ENCODE data around the gene NPAS3. TPM values are rescaled to one million over a fixed set of nuclear protein-coding genes. Genes with fewer than 3 reads are reported as not detected.

Gene NPAS3
- total RNA-seq, 2 donors from 2014 or later: 1.1 to 1.8 TPM

DNA sequence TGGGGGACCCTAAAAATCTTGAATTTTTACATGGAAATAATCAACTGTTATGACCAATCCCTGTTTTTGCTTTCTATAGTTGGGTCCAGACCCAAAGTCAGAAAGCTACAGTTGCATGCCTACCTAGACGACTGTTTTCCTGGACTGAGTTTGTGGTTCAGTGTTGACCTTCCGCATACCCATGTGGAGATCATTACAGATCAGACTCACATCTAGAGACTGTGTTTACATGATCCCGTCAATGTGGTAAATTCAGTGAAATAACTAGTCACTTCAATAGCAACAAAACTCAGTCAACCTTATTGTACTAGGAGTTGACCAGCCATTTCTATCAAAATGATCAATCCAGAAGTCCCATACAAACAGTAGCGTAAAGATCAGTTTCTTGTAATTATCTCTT, 754.6 kb downstream of the NPAS3 start:
- WGBS: 84% methylated on average over 4 of the region's 4 CpGs

DNA sequence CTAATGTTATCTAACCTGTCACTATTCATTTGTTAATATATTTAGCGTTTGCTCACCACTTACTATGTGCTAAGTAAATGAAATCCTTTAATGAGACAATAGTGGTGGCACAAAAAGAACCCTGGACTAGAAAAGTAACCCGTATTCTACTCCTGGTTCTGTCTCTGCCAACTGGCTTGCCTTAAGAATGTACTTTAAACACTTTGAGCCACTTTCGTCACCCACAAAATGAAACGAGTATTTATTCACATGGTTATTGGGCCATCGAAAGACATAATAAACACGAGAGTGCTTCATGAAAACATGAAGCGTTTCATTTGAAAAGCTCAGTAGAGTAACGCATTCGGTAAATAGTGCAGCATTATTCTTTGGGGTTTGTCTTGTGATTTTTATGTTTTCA, 757.5 kb downstream of the NPAS3 start:
- no peaks in the 10 kb centered on the region for H3K36me3 ChIP-seq
- H3K27me3 ChIP-seq (replicated peaks; ENCODE audit: insufficient read depth): no peaks in the 10 kb centered on the region
- no peak overlapping the region for H3K4me3 ChIP-seq
- intact Hi-C loops (cut with DNase I): no loop called here
- no peak for TF ChIP-seq POLR2AphosphoS5 (IDR thresholded peaks at IDR 0.05)
- no peak for TF ChIP-seq POLR2A (IDR thresholded peaks at IDR 0.05)
- TF ChIP-seq, protein P1, sequence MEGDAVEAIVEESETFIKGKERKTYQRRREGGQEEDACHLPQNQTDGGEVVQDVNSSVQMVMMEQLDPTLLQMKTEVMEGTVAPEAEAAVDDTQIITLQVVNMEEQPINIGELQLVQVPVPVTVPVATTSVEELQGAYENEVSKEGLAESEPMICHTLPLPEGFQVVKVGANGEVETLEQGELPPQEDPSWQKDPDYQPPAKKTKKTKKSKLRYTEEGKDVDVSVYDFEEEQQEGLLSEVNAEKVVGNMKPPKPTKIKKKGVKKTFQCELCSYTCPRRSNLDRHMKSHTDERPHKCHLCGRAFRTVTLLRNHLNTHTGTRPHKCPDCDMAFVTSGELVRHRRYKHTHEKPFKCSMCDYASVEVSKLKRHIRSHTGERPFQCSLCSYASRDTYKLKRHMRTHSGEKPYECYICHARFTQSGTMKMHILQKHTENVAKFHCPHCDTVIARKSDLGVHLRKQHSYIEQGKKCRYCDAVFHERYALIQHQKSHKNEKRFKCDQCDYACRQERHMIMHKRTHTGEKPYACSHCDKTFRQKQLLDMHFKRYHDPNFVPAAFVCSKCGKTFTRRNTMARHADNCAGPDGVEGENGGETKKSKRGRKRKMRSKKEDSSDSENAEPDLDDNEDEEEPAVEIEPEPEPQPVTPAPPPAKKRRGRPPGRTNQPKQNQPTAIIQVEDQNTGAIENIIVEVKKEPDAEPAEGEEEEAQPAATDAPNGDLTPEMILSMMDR (IDR thresholded peaks at IDR 0.05): no peak
- WGBS: 85% methylated on average over 9 of the region's 9 CpGs
- H3K27ac ChIP-seq: no peak overlapping the region
- no peaks in the 10 kb centered on the region for H3K9me3 ChIP-seq
- H3K4me1 ChIP-seq (replicated peaks): no peaks in the 10 kb centered on the region
- no peak for DNase-seq (ENCODE audit: low spot score)

More for the DNA sequence above, 754.6 kb downstream of the NPAS3 start:
- TF ChIP-seq POLR2AphosphoS5 (IDR thresholded peaks at IDR 0.05) (no peak), POLR2A (IDR thresholded peaks at IDR 0.05) (no peak)
- TF ChIP-seq, protein P1 (IDR thresholded peaks at IDR 0.05): no peak
- H3K4me3 ChIP-seq: no peak overlapping the region
- H3K9me3 ChIP-seq: no peaks in the 10 kb centered on the region
- no peak overlapping the region for H3K27ac ChIP-seq
- no peaks in the 10 kb centered on the region for H3K27me3 ChIP-seq (replicated peaks; ENCODE audit: insufficient read depth)
- no peak for DNase-seq (ENCODE audit: low spot score)
- intact Hi-C loops (cut with DNase I): no loop called here
- H3K4me1 ChIP-seq (replicated peaks): no peaks in the 10 kb centered on the region
- H3K36me3 ChIP-seq: no peaks in the 10 kb centered on the region

DNA sequence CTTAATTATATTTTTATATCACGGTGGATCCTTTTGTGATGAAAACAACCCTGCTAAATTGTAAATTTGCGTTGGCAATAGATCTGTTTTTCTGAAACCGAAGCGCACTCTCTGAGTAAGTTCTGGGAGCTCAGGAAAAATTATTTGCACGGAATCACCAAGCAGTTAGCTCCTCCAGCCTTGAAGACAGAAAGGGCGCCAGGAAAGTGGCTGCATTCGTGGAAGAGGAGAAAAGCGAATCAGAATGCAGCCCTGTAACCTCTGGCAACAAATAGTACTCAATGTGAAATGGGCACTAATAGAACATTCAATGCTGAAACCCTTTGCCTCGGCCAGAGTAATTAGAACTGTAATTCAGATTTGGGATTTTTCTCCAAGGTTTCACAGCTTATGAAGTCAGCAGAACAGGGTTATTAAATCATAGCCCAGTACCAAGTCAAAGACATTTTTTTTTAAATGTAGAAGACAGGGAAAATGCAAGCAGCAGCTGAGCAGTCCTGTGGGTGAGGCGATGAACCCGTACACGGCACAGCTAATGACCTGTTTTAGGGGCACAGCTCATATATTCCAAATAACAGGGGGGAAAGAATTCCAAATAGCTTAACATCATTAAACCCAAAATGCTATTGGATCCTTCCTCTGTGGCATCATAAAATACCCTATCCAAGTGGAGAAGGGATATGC, 760.8 kb downstream of the NPAS3 start:
- Histone ChIP-seq H3K4me3 (no peak overlapping the region), H3K36me3 (no peaks in the 10 kb centered on the region), H3K4me1 (replicated peaks) (no peaks in the 10 kb centered on the region), H3K9me3 (no peaks in the 10 kb centered on the region), H3K27ac (no peak overlapping the region), H3K27me3 (replicated peaks; ENCODE audit: insufficient read depth) (no peaks in the 10 kb centered on the region)
- no peak for DNase-seq (ENCODE audit: low spot score)
- intact Hi-C loops (cut with DNase I): no loop called here
- 84% methylated on average over 12 of the region's 12 CpGs for WGBS
- TF ChIP-seq POLR2AphosphoS5 (IDR thresholded peaks at IDR 0.05) (no peak), POLR2A (IDR thresholded peaks at IDR 0.05) (no peak)
- TF ChIP-seq, protein P1 (IDR thresholded peaks at IDR 0.05): no peak

DNA sequence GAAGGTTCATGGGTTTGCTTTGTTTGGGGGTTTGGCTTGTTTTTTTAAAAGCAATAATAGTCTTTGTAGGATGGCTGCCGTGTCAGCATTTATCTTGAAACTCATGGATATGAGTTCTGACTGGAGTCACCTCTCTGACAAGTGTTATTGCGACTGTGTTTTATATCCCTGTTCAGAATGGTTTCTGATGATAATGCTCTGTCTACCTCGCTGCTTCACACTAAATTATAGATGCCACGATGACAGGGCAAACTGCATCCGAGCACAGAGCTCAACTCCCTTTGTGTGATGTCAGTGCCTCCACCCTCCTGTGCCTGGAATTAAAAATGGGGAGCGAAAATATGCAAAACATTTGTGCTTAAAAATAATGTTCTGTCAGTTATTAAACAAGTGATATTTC, 761.4 kb downstream of the NPAS3 start:
- DNase-seq (ENCODE audit: low spot score): no peak
- H3K36me3 ChIP-seq: no peaks in the 10 kb centered on the region
- H3K27ac ChIP-seq: no peak overlapping the region
- intact Hi-C loops (cut with DNase I): no loop called here
- no peak overlapping the region for H3K4me3 ChIP-seq
- H3K4me1 ChIP-seq (replicated peaks): no peaks in the 10 kb centered on the region
- no peaks in the 10 kb centered on the region for H3K9me3 ChIP-seq
- TF ChIP-seq, protein P1 (IDR thresholded peaks at IDR 0.05): no peak
- no peak for TF ChIP-seq POLR2AphosphoS5 (IDR thresholded peaks at IDR 0.05)
- TF ChIP-seq POLR2A (IDR thresholded peaks at IDR 0.05): no peak
- no peaks in the 10 kb centered on the region for H3K27me3 ChIP-seq (replicated peaks; ENCODE audit: insufficient read depth)
- WGBS: 64% methylated on average over 6 of the region's 6 CpGs

DNA sequence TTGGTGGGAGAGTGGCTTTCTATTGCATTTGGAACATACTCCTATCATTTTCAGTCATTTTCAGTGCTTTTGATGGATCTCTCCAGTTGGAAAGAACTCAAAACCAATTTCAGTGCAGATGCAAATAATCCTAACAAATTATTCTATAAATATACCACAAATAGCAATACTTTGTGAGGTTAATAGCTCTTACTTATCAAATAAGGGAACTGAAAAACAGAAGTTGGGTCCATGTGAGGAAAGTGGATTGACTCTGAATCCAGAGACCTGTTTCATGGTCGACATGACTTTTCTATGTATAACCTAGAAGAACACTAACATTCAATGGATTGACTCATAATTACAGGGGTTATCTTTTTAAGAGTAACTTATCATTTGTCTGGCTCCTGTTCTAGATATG, 763.6 kb downstream of the NPAS3 start:
- intact Hi-C loops (cut with DNase I): no loop called here
- DNase-seq (ENCODE audit: low spot score): no peak
- Histone ChIP-seq H3K27ac (no peak overlapping the region), H3K36me3 (no peaks in the 10 kb centered on the region), H3K4me1 (replicated peaks) (no peaks in the 10 kb centered on the region), H3K9me3 (no peaks in the 10 kb centered on the region), H3K27me3 (replicated peaks; ENCODE audit: insufficient read depth) (no peaks in the 10 kb centered on the region), H3K4me3 (no peak overlapping the region)
- 97% methylated on average over 1 of the region's 1 CpG for WGBS
- TF ChIP-seq POLR2AphosphoS5 (IDR thresholded peaks at IDR 0.05): no peak
- TF ChIP-seq POLR2A (IDR thresholded peaks at IDR 0.05): no peak
- TF ChIP-seq, protein P1 (IDR thresholded peaks at IDR 0.05): no peak
